CD1c-positive myeloid dendritic cell (primary cell): ENCODE results near the gene MRPL27.
"Not testable (repeated sequence)": the region's sequence is repeated elsewhere in the genome, so short reads cannot be mapped to it uniquely, and the experiment has no call there.

Experiments
- DNase-seq: peaks from one replicate; pipeline ENCODE4 v3.0.0-alpha.2; 2016; ENCODE audit errors: extremely low spot score

Gene MRPL27

GRCh38 chr17:50372758-50373556, at the start of gene MRPL27, which contains the start of gene EME1:
Gene MRPL27 (minus strand): TSS chr17:50373184. CDS start chr17:50373170, 14 bp downstream.
Gene EME1 (plus strand): TSS chr17:50373229. CDS start chr17:50375209, 1,980 bp downstream.
- DNase-seq: peak; percentile 93

- no peak for DNase-seq
Observed at GRCh38 chr17:50422738-50423137, 49.8 kb upstream of the MRPL27 start.

GRCh38 chr17:50421308-50422051, 48.5 kb upstream of the MRPL27 start:
- DNase-seq: peak; percentile 72

DNA sequence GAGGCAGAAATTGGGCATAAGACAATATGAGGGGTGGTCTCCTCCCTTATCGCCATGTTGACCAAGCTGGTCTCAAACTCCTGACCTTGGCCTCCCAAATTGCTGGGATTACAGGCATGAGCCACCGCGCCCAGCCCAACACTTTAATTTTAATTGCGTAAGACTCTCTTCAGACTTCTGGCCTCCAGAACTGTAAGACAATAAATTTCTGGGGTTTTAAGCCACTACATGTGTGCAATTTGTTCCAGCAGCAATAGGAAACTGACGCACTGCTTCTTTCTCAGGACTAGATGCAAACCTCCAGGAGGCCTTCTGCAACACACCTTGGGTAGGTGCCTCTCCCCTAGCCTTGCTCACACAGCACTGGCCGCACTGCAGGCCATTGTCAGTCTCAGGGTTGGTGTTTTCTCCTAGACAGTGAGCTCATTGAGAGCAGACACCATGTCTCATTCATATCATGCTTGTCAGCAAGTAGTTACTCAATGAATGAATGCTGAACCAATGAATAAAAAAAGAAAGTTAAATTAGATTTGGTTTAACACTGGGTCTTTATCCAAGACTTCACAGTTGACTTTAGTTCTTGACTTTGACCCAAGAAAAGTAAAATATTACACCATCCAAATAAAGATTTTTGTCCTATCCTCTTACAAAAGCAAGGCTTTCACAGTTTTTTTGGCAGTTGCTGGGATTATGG, 47.6 kb upstream of the MRPL27 start:
- no peak for DNase-seq

DNA sequence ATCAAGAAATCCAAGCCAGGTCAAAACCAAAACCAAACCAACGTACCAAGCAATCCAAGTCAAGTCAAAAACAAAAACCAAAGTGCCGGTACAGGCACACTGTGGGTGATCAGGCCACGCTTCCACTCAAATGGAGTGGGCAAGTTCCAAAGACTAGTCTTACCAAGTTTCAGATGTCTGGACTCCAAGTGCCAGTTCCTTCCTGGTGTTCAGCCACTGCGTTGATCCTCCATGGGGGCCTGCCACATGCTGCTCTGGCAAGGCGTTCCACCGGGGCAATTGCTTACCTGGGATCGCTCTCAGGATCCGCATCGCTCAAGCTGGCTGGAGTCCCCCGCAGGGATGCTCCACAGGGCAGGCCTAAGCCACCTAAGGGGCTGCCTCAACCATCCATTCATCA, 46.6 kb upstream of the MRPL27 start:
- not testable (repeated sequence) for DNase-seq

GRCh38 chr17:50414808-50415207, 41.8 kb upstream of the MRPL27 start:
- DNase-seq: no peak

GRCh38 chr17:50412188-50412732, 39.3 kb upstream of the MRPL27 start:
- DNase-seq: no peak

- DNase-seq: no peak
Observed at GRCh38 chr17:50407921-50408320, 34.9 kb upstream of the MRPL27 start.

DNA sequence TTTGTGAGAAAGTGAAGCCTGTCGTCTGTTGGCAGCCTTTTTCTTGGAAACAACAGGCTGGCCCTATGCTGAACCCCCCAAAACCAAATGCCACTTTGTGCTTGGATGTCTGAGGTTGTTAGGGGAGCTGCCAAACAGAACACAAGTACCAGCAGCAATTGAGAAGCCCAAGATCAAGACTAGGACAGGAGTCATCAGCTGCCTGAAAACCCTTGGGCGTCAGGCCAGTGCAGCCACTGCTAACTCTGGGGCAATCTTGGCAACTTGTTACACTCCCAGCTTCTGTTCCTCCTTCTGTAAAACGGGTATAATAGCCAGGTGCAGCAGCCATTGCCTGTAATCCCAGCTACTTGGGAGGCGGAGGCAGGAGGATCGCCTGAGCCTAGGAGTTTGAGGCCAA, 33.6 kb upstream of the MRPL27 start:
- DNase-seq: no peak

DNA sequence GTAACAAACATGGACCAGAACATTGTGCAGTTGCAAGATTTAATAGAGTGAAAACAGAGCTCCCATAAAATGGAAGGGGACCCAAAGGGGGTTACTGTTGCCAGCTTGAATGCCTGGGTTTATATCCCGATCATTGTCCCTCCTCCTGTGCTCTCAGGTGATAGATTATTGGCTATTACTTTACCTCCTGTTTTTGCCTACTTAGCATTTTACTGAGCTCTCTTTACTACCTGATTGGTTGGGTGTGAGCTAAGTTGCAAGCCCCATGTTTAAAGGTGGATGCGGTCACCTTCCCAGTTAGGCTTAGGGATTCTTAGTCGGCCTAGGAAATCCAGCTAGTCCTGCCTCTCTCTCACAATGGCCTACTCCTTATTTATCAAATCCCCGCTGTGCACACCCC, 32.4 kb upstream of the MRPL27 start:
- not testable (repeated sequence) for DNase-seq

DNA sequence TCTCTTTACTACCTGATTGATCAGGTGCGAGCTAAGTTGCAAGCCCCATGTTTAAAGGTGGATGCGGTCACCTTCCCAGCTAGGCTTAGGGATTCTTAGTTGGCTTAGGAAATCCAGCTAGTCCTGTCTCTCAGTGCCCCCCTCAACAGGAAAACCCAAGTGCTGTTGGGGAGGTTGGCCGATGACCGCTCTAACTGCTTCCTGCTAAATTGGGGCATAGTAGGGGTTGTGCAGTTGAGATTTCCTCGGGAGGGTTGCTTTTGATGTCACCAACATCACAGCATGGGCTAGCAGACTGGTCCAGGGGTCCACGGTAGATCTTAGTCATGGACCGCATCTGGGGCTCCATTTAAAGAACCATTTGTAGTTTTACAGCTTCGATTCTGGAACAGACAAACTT, 26.6 kb upstream of the MRPL27 start:
- not testable (repeated sequence) for DNase-seq

- not testable (repeated sequence) for DNase-seq
Observed at GRCh38 chr17:50398672-50399071, 25.7 kb upstream of the MRPL27 start.

DNA sequence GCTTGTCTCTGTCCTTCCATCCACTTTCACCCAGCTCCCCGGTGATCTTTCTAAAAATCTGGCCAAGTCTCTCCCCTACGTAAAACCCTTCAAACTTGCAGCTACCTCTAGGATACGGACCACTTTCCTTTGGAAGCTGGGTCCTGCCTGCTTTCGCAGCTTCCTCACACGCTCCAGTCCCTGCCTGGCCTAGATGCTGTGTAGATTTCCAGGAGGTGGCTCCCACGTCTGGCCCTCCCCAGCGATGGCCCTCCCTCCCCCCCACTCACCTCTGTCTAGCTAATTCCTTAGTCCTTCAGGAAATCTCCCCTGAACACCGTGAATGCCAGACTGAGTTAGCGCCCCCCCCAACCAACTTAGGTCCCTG, 24.9 kb upstream of the MRPL27 start:
- DNase-seq: no peak

- peak; percentile 93 for DNase-seq
Observed at GRCh38 chr17:50397111-50397918, 24.3 kb upstream of the MRPL27 start, which contains the start of gene LRRC59. Gene LRRC59 (minus strand): TSS chr17:50397523. CDS start chr17:50397317, 206 bp downstream.

- DNase-seq: peak; percentile 71
Observed at GRCh38 chr17:50396261-50397110, 23.5 kb upstream of the MRPL27 start.

DNA sequence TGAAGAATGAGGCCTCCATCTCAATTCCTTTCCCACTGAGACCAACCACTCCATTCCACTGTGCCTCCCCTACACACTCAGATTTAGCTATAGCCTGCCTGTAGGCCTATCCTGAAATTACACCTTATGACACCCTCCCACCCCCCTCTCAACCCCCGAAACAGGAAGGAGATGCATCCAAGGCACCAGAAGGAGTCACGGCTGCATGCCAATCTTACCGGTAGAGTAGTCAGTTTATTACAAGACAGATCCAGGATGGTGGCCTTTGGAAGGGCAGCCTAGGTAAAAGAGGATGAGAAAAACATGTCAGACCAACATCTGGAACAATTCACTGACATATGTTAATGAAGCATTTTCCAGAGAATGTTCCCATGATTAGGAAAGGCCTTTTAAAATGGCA, 21.7 kb upstream of the MRPL27 start:
- peak; percentile 14 for DNase-seq

- no peak for DNase-seq
Observed at GRCh38 chr17:50393700-50394099, 20.7 kb upstream of the MRPL27 start.

- no peak for DNase-seq
Observed at GRCh38 chr17:50392621-50393020, 19.6 kb upstream of the MRPL27 start.

- DNase-seq: no peak
Observed at GRCh38 chr17:50389534-50389933, 16.6 kb upstream of the MRPL27 start.

DNA sequence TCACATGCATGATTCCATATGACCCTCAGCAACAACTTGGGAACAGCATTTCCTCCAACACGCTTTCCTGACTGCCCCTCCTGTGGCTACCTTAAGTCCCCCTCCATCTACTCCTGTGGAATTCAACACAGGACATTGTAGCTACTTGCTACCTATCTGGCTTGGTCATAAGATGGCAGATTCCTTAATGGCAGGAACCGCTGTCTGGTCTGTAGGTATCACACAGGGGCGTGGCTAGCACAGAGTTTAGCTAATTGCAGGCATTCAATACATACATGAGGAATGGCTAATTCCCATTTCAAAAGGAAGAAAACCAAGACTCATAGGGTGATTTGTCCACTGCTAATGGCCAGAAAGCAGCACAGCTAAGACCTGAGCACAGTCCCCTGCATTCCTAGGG, 15.7 kb upstream of the MRPL27 start:
- no peak for DNase-seq
